IgD-negative memory B cell (primary cell): ENCODE results near the gene CXXC1. TPM values are rescaled to one million over a fixed set of nuclear protein-coding genes. Genes with fewer than 3 reads are reported as not detected.

Experiments
- H3K27ac Mint-ChIP-seq, 3 donors: one replicate each; pipeline ENCODE4 v1.8.0; 2020 to 2022; ENCODE audit warnings: mild to moderate bottlenecking in 3 of 3, mixed read lengths in 3 of 3, moderate library complexity in 1 of 3
- H3K27me3 Mint-ChIP-seq: one replicate; pipeline ENCODE4 v1.8.0; 2021; ENCODE audit warnings: mixed read lengths
- H3K36me3 Mint-ChIP-seq: one replicate; pipeline ENCODE4 v1.8.0; 2020; ENCODE audit warnings: mild to moderate bottlenecking, mixed read lengths
- H3K4me1 Mint-ChIP-seq, 3 donors: one replicate each; pipeline ENCODE4 v1.8.0; 2020 to 2022; ENCODE audit warnings: mixed read lengths in 3 of 3, mild to moderate bottlenecking in 1 of 3
- H3K4me3 Mint-ChIP-seq, 4 donors: one replicate each; pipeline ENCODE4 v1.8.0; 2020 to 2022; ENCODE audit warnings: mild to moderate bottlenecking in 4 of 4, mixed read lengths in 4 of 4, moderate library complexity in 3 of 4
- H3K9me3 Mint-ChIP-seq, 3 donors: one replicate each; pipeline ENCODE4 v1.8.0; 2020 to 2021; ENCODE audit warnings: mixed read lengths in 3 of 3, mild to moderate bottlenecking in 1 of 3
- polyA plus RNA-seq: library from polyadenylated mRNA; unstranded; fragments of 300-500 nt; fragmentation: Illumina TruSeq; gene quantifications from one replicate; pipeline ENCODE4 v1.2.3, GENCODE V29; 2021

CXXC1 gene
- polyA plus RNA-seq, 1 donor from 2014 or later: 98.6 TPM

DNA sequence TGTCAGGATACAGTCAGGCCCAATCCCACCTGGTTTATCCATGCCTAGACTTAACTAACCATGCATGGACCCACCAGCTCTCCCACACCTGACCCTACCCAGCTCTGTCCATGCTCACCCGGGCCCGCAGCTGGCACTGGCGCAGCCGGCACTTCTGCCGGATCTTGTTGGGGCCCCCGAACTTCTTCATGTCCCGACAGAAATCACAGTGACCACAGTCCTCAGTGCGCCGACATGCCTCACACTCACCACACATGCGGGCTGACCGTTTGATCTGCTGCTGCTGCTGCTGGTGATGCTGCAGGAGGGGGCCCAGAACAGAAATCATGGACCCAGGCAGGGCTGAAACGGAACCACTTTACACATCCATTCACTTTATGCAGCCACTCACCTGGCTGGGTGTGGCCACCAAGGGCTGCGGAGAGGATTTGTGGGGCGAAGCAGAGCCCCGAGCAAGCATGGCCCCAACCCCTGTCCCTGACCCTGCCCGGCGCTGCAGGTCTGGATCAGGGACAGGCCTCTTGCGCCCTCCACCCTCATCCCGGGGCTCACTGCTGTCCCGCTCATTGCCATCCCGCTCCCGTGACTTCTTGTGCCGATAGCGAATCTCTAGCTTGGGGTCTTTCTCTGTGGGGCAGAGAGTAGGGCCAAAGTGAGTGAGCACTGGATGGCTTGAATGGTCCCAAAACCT lies 1.7 kb downstream of the CXXC1 start:
- H3K27me3 Mint-ChIP-seq: no peaks in the 10 kb centered on the region
- H3K4me3 Mint-ChIP-seq: peak overlapping the region; percentile 92 to 99 (median 98)
- H3K9me3 Mint-ChIP-seq: no peaks in the 10 kb centered on the region
- peak overlapping the region in 1 of 3 donors; percentile 67 for H3K27ac Mint-ChIP-seq
- H3K4me1 Mint-ChIP-seq: peaks cover 14 to 26% (median 20%) of the 10 kb centered on the region in 3 donors
- H3K36me3 Mint-ChIP-seq: peaks cover 16% of the 10 kb centered on the region

DNA sequence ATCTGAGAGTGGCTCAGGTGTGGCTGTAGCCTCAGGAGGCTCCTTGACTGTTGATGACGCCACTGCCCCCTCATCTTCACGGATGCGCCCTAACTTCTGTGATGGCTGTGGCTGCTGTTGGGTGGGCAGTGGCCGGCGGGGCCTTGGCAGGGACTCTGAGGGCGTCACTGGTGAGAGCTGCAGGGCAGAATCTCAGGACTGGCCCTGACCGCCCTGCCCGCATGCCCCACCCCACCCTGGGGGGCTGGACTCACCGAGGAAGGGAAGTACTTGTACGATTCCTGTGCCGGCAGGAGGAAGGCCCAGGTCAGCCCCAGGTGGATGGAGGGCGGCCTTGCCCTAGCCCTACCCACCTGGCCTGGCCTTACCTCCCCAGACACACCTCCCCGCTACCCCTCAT lies 2.4 kb downstream of the CXXC1 start:
- Mint-ChIP-seq H3K4me3 (peak overlapping the region in 1 of 4 donors; percentile 96), H3K27ac (peak overlapping the region; percentile 67 to 92 (median 90)), H3K4me1 (peaks cover 19 to 33% (median 27%) of the 10 kb centered on the region in 3 donors), H3K9me3 (no peaks in the 10 kb centered on the region), H3K27me3 (no peaks in the 10 kb centered on the region), H3K36me3 (peaks cover 16% of the 10 kb centered on the region)

- H3K27ac Mint-ChIP-seq: peak overlapping the region in 2 of 3 donors; percentile 90 to 92
- no peaks in the 10 kb centered on the region for H3K9me3 Mint-ChIP-seq
- H3K36me3 Mint-ChIP-seq: peaks cover 16% of the 10 kb centered on the region
- peaks cover 20 to 34% (median 28%) of the 10 kb centered on the region in 3 donors for H3K4me1 Mint-ChIP-seq
- no peaks in the 10 kb centered on the region for H3K27me3 Mint-ChIP-seq
- peak overlapping the region; percentile 48 to 96 (median 64) for H3K4me3 Mint-ChIP-seq
Observed at GRCh38 chr18:50284255-50284885, 3.1 kb downstream of the CXXC1 start.

GRCh38 chr18:50283469-50284209 lies 3.9 kb downstream of the CXXC1 start:
- Mint-ChIP-seq H3K4me1 (peaks cover 28 to 37% (median 33%) of the 10 kb centered on the region in 3 donors), H3K9me3 (no peaks in the 10 kb centered on the region), H3K36me3 (peaks cover 16% of the 10 kb centered on the region), H3K27me3 (no peaks in the 10 kb centered on the region), H3K4me3 (peak overlapping the region; percentile 47 to 96 (median 86)), H3K27ac (peak overlapping the region in 1 of 3 donors; percentile 92)

DNA sequence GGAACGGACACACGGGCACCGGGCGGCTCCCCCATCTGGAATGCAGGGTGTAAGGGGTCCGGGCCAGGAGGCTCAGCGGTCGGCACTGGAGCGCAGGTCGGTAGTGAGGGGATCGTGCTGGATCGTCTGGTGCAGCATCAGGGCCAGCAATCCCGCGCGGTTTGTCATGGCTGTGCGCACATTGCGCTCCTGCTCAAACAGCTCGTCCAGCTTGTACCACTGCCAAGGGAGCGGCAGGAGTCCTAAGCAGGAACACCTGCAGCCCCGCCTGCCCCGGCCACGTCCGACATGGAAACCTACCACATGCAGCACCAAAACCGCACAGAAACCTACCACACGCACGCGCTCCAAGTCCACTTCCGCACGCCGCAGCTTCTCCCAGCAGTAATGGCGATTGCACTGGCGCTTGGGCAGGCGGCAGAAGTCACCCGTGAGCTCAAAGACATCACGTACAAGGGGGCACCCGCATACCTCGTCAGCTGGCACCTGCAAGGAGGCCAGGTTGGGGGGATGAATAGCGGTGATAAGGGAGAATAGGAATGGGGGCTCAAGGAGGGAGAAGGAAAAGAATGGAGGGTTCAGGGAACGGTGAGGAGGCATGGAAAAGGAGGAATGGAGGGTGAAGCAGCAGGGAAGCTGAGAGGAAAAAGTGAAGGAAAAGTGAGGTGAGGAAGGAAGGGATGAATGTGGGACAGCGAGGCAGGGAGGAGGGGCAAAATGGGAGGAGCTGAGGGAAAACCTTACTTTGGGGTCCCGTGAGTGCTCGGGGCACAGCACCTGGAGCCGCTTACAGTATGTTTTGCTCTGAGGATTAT lies 4.8 kb downstream of the CXXC1 start:
- Mint-ChIP-seq H3K4me3 (peak overlapping the region; percentile 78 to 96 (median 94)), H3K4me1 (peaks cover 26 to 36% (median 33%) of the 10 kb centered on the region in 3 donors), H3K9me3 (no peaks in the 10 kb centered on the region)

GRCh38 chr18:50281972-50282520 lies 5.4 kb downstream of the CXXC1 start:
- peaks cover 16% of the 10 kb centered on the region for H3K36me3 Mint-ChIP-seq
- H3K4me1 Mint-ChIP-seq: peaks cover 21 to 34% (median 30%) of the 10 kb centered on the region in 3 donors
- H3K27ac Mint-ChIP-seq: peak overlapping the region; percentile 92 to 96 (median 95)
- H3K9me3 Mint-ChIP-seq: no peaks in the 10 kb centered on the region
- H3K4me3 Mint-ChIP-seq: peak overlapping the region; percentile 93 to 98 (median 96)
- H3K27me3 Mint-ChIP-seq: no peaks in the 10 kb centered on the region

More for the DNA sequence above, 4.8 kb downstream of the CXXC1 start:
- peaks cover 16% of the 10 kb centered on the region for H3K36me3 Mint-ChIP-seq
- no peaks in the 10 kb centered on the region for H3K27me3 Mint-ChIP-seq
- peak overlapping the region in 2 of 3 donors; percentile 92 to 96 for H3K27ac Mint-ChIP-seq

- Mint-ChIP-seq H3K27ac (peak within 1 kb of the TSS; percentile 92 to 96 (median 95)), H3K4me1 (peaks cover 21 to 30% (median 24%) of the 10 kb centered on the region in 3 donors), H3K36me3 (peaks cover 17% of the 10 kb centered on the region), H3K27me3 (no peaks in the 10 kb centered on the region), H3K9me3 (no peaks in the 10 kb centered on the region), H3K4me3 (peak within 1 kb of the TSS; percentile 93 to 98 (median 96))
Observed at GRCh38 chr18:50281295-50281971, 6.1 kb downstream of the CXXC1 start, which contains the start of gene MBD1. MBD1 (minus strand) TSS chr18:50281523; CDS start chr18:50279992, 1,531 bp downstream.

DNA sequence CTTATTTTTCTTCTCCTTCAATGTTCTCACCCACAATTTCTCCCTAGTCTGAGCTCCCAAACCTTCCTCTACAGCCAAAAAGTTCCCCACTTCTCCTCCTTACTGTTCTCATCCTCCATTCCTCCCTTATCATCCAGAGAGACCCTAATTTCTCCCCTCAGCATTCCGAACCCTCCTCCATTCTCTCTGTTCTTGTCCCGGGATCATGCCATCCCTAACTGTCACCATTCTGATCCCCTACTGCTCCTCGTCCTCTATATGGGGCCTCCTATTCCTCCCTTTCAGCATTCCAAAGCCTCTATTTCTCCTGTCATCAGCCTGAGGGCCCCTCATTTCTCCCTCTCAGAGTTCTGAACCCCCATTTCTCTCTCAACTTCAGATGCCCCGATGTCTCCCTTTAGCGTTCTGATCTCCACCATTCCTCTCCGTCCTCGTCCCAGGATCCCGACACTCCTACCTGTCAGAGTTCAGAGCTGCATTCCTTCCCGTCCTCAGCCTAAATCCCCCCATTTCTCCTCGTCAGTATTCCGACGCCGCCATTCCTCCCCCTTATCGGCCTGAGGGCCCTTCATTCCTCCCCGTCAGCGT lies 6.7 kb downstream of the CXXC1 start:
- H3K36me3 Mint-ChIP-seq: peaks cover 22% of the 10 kb centered on the region
- peak overlapping the region; percentile 93 to 98 (median 96) for H3K4me3 Mint-ChIP-seq
- peaks cover 20 to 27% (median 21%) of the 10 kb centered on the region in 3 donors for H3K4me1 Mint-ChIP-seq
- H3K9me3 Mint-ChIP-seq: no peaks in the 10 kb centered on the region
- peak overlapping the region; percentile 92 to 96 (median 95) for H3K27ac Mint-ChIP-seq
- no peaks in the 10 kb centered on the region for H3K27me3 Mint-ChIP-seq

DNA sequence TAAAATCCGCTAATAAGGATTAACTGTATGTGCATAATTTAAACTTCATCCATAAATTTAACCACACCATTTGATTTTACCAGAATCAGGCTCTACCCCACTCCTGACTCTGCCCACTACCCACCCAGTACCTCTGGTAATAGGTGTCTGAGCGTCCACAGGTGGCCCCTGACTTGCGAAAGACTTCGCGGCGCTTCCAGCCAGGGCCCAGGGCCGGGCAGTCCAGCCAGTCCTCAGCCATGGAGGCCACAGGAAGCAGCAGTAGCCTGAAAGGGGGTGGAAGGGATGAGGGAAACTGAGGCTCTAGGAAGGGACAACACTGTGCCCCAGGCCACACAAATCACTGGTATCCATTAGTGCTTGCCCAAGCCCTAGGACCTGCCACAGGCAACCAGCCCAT lies 7.7 kb downstream of the CXXC1 start:
- Mint-ChIP-seq H3K36me3 (peaks cover 22% of the 10 kb centered on the region), H3K4me1 (peaks cover 20 to 27% (median 21%) of the 10 kb centered on the region in 3 donors), H3K27me3 (no peaks in the 10 kb centered on the region), H3K27ac (peak overlapping the region; percentile 39 to 92 (median 83)), H3K9me3 (no peaks in the 10 kb centered on the region), H3K4me3 (peak overlapping the region in 3 of 4 donors; percentile 95 to 98 (median 96))

DNA sequence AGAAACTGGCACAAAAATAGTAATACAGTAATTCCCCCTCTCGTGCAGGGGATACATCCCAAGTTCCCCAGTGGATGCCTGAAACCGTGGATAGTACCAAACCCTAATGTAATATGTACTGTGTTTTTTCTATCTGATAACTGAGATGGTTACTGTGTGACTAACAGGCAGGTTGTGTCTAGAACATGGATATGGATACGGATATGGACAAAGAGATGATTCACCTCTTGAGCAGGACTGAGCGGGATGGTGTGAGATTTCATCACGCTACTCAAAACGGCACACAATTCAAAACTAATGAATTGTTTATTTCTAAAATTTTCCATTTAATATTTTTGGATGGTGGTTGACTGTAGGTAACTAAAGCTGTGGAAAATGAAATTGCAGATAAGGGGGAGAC lies 9.6 kb downstream of the CXXC1 start:
- H3K4me1 Mint-ChIP-seq: peaks cover 18 to 22% (median 21%) of the 10 kb centered on the region in 3 donors
- no peak overlapping the region for H3K27ac Mint-ChIP-seq
- no peaks in the 10 kb centered on the region for H3K9me3 Mint-ChIP-seq
- H3K27me3 Mint-ChIP-seq: no peaks in the 10 kb centered on the region
- H3K36me3 Mint-ChIP-seq: peaks cover 9% of the 10 kb centered on the region
- H3K4me3 Mint-ChIP-seq: peak overlapping the region in 1 of 4 donors; percentile 40

DNA sequence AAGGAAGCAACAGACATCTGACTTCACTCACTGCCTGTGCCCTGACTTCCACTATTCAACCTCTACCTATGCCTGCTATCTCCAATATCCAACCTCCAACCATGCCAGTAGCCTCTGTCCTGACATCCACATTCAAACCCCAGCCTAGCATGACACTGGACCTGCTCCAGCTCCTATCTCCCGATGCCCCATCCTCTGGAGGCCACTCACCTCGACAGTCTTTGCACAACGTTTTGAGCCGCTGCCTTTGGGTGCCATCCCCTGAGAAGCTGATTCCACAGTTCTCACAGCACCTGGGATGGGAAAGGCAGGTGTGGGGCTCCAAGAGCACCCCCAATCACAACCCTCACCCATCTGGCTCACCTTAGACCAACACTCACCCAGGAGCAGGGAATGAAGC lies 11.0 kb downstream of the CXXC1 start:
- Mint-ChIP-seq H3K4me1 (peaks cover 18 to 21% (median 18%) of the 10 kb centered on the region in 3 donors), H3K27ac (no peak overlapping the region), H3K27me3 (no peaks in the 10 kb centered on the region), H3K4me3 (no peak overlapping the region), H3K9me3 (no peaks in the 10 kb centered on the region), H3K36me3 (peaks cover 8% of the 10 kb centered on the region)

- Mint-ChIP-seq H3K27me3 (no peaks in the 10 kb centered on the region), H3K27ac (no peak overlapping the region), H3K9me3 (no peaks in the 10 kb centered on the region), H3K4me1 (peaks cover 14% of the 10 kb centered on the region in 3 donors), H3K4me3 (no peak overlapping the region), H3K36me3 (peaks cover 8% of the 10 kb centered on the region)
Observed at GRCh38 chr18:50275503-50276036, 11.9 kb downstream of the CXXC1 start.

- no peaks in the 10 kb centered on the region for H3K27me3 Mint-ChIP-seq
- peak overlapping the region in 1 of 4 donors; percentile 25 for H3K4me3 Mint-ChIP-seq
- H3K27ac Mint-ChIP-seq: no peak overlapping the region
- peaks cover 8 to 9% (median 8%) of the 10 kb centered on the region in 3 donors for H3K4me1 Mint-ChIP-seq
- H3K9me3 Mint-ChIP-seq: no peaks in the 10 kb centered on the region
- peaks cover 8% of the 10 kb centered on the region for H3K36me3 Mint-ChIP-seq
Observed at GRCh38 chr18:50274941-50275340, 12.6 kb downstream of the CXXC1 start.
